Fibroblast of upper back skin (primary cell): ENCODE measurements around the gene HOXA7.
A peak's percentile ranks its signal among the peaks of the same experiment; 100 is the strongest.

Experiments used
- DNase-seq: peaks from one replicate; pipeline ENCODE4 v3.0.0-alpha.2; 2013

Gene HOXA7

DNA sequence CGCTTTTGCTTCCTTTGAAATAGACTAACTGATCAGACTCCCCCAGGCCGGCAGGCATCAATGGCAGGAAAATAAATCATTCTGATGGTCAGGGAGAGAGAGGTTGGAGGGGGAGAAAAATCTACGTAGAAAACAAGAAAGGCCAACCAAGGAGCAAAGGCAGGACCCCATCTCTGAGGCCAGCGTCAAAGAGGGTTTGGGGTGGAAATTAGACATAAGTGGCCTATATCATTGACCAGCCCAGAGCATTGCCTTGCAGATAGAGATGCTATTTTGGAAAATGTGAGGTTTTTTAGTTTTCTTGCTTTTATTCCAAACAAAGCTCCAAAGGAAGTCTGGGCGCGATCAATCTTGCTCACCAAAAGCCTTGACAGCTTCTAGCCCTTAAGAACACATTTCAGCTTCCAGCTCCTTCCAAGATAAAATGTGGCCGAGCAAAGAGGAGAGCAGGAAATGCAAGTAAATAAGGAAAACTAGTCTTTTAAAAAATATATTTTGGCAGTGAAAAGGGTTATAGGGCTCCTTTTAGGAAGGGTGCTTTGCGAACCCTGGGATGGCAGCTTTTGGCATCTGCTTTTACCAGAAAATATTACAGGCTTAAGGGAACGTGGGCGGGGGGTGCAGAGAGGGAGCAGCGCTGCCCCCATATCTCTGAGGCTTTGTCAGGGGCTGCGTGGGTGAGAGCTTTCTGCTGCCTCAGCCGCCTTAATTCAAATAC lies 52.0 kb downstream of the HOXA7 start:
- DNase-seq = peak; percentile 63
